AG09309 (cell line): ENCODE results near the gene MEMO1.

Experiments used
- DNase-seq: peaks from one replicate; pipeline ENCODE4 v3.0.0-alpha.2; 2010; ENCODE audit warnings: low read depth
- H3K4me3 ChIP-seq: 2 replicates; pipeline ENCODE4 v1.5.1; 2011; ENCODE audit warnings: mild to moderate bottlenecking, low read depth, low read length, moderate library complexity; ENCODE audit not compliant: control insufficient read depth
- CTCF ChIP-seq: IDR thresholded peaks from 2 replicates; pipeline ENCODE4 v1.5.1; 2011; ENCODE audit warnings: mild to moderate bottlenecking, low read depth, low read length, inconsistent platforms; ENCODE audit not compliant: insufficient read depth, control insufficient read depth; ENCODE audit errors: missing control alignments

The MEMO1 gene

GRCh38 chr2:31987454-31988220 is 23.2 kb downstream of the MEMO1 start:
- no peak overlapping the region for H3K4me3 ChIP-seq
- TF ChIP-seq CTCF = no peak
- DNase-seq = peak; percentile 28

GRCh38 chr2:31986906-31987305 is 23.9 kb downstream of the MEMO1 start:
- DNase-seq = no peak

GRCh38 chr2:31983762-31984467 is 26.9 kb downstream of the MEMO1 start:
- DNase-seq = no peak
- no peak for TF ChIP-seq CTCF
- no peak overlapping the region for H3K4me3 ChIP-seq

More at GRCh38 chr2:31986906-31987305, 23.9 kb downstream of the MEMO1 start:
- TF ChIP-seq CTCF = no peak
- H3K4me3 ChIP-seq = no peak overlapping the region

- no peak for TF ChIP-seq CTCF
- no peak overlapping the region for H3K4me3 ChIP-seq
- DNase-seq = no peak
Observed at GRCh38 chr2:31980674-31981356, 30.0 kb downstream of the MEMO1 start.

GRCh38 chr2:31979956-31980355 is 30.9 kb downstream of the MEMO1 start:
- DNase-seq = no peak
- no peak for TF ChIP-seq CTCF
- no peak overlapping the region for H3K4me3 ChIP-seq

GRCh38 chr2:31979018-31979417 is 31.8 kb downstream of the MEMO1 start:
- H3K4me3 ChIP-seq = no peak overlapping the region
- DNase-seq = no peak

More at GRCh38 chr2:31979018-31979417, 31.8 kb downstream of the MEMO1 start:
- TF ChIP-seq CTCF = no peak
